DND-41 (cell line): ENCODE results near the gene CORO6.
A peak's percentile ranks its signal among the peaks of the same experiment; 100 is the strongest.

Source experiments
- CTCF ChIP-seq: IDR thresholded peaks from 2 replicates; pipeline ENCODE4 v1.5.1; 2012; ENCODE audit warnings: borderline replicate concordance, low read length, moderate library complexity, mild to moderate bottlenecking; ENCODE audit not compliant: poor library complexity, severe bottlenecking; ENCODE audit errors: extremely low read depth
- EZH2 ChIP-seq: IDR thresholded peaks from 3 replicates; pipeline ENCODE4 v1.6.1; 2012; ENCODE audit warnings: borderline replicate concordance, low read depth, mild to moderate bottlenecking, moderate library complexity, low read length, inconsistent platforms; ENCODE audit not compliant: severe bottlenecking

- TF ChIP-seq CTCF: peak; percentile 42
- no peak for TF ChIP-seq EZH2
These were observed 37.5 kb downstream of the CORO6 start for GRCh38 chr17:29585080-29585751.
